Panc1 (cell line): ENCODE results near the gene ASPSCR1. TPM values are rescaled to one million over a fixed set of nuclear protein-coding genes. Genes with fewer than 3 reads are reported as not detected.

ENCODE experiments used
- ATAC-seq: fragments of 200-7000 bp; cut with Tn5 transposase; 2 replicates; pipeline ENCODE4 v1.9.1; 2020; ENCODE audit warnings: mild to moderate bottlenecking, moderate library complexity
- BruUV-seq: library from RNA; stranded (reverse); fragments of 400-500 nt; replicated peaks from 2 replicates; lab custom pipeline; 2021; lab: Mats Ljungman, UMichigan
- CTCF ChIA-PET: fragments of 300-600 bp; sonication (Branson Sonifier 250); formaldehyde crosslinking; loops from one replicate; lab custom pipeline; 2022; ENCODE audit warnings: antibody characterized with exemption; lab: Charles Lee
- POLR2A ChIA-PET: fragments of 300-600 bp; sonication (Branson Sonifier 250); formaldehyde crosslinking; loops from one replicate; lab custom pipeline; 2022; ENCODE audit warnings: antibody characterized with exemption; lab: Charles Lee
- DNase-seq: peaks from one replicate; pipeline ENCODE4 v3.0.0-alpha.2; 2010; ENCODE audit warnings: low read depth, low spot score
- H3K27ac ChIP-seq: 2 replicates; pipeline ENCODE4 v1.5.1; 2011; ENCODE audit warnings: mild to moderate bottlenecking, low read length, inconsistent platforms
- H3K27me3 ChIP-seq: fragments of 200-500 bp; sonication (Bioruptor generic); 2 replicates; pipeline ENCODE4 v1.6.0; 2014; ENCODE audit warnings: low read length, inconsistent platforms; ENCODE audit not compliant: control insufficient read depth, insufficient read depth
- H3K36me3 ChIP-seq: fragments of 200-500 bp; sonication (Bioruptor generic); 2 replicates; pipeline ENCODE4 v1.5.1; 2014; ENCODE audit warnings: inconsistent platforms, mild to moderate bottlenecking, low read length, moderate library complexity; ENCODE audit not compliant: control insufficient read depth, insufficient read depth
- H3K4me1 ChIP-seq: 2 replicates; pipeline ENCODE4 v1.5.1; 2011; ENCODE audit warnings: inconsistent platforms, mild to moderate bottlenecking, low read length, moderate library complexity; ENCODE audit not compliant: control insufficient read depth, insufficient read depth
- H3K4me3 ChIP-seq, 2 experiments: 2 replicates each; pipeline ENCODE4 v1.5.1; 2011 to 2012; ENCODE audit warnings: low read depth in 2 of 2, low read length in 2 of 2, mild to moderate bottlenecking in 2 of 2, inconsistent platforms in 1 of 2, moderate library complexity in 1 of 2
- H3K9me3 ChIP-seq: fragments of 200-500 bp; sonication (Bioruptor generic); 2 replicates; pipeline ENCODE4 v1.5.1; 2014; ENCODE audit warnings: low read depth, mild to moderate bottlenecking, inconsistent platforms, low read length, moderate library complexity; ENCODE audit not compliant: control insufficient read depth, insufficient read depth
- CTCF ChIP-seq: fragments of 450-650 bp; IDR thresholded peaks from 2 replicates; pipeline ENCODE4 v1.5.1; 2017; ENCODE audit warnings: mild to moderate bottlenecking
- POLR2AphosphoS5 ChIP-seq: IDR thresholded peaks from 2 replicates; pipeline ENCODE4 v1.6.1; 2012; ENCODE audit warnings: mild to moderate bottlenecking, low read depth, low read length, moderate library complexity
- REST ChIP-seq, 2 experiments: IDR thresholded peaks; 2 replicates each; pipeline ENCODE4 v1.6.1; 2011 to 2012; ENCODE audit warnings: low read depth in 2 of 2, control low read depth in 1 of 2, low read length in 1 of 2, mild to moderate bottlenecking in 1 of 2, moderate library complexity in 1 of 2; ENCODE audit not compliant: insufficient read depth in 1 of 2
- SIN3A ChIP-seq: IDR thresholded peaks from 2 replicates; pipeline ENCODE4 v1.6.1; 2012; ENCODE audit warnings: low read depth, mild to moderate bottlenecking, low read length, moderate library complexity, borderline replicate concordance; ENCODE audit not compliant: insufficient read depth
- TCF7L2 ChIP-seq: IDR thresholded peaks from 2 replicates; pipeline ENCODE4 v1.6.1; 2011; ENCODE audit warnings: mild to moderate bottlenecking, low read depth, low read length, inconsistent platforms
- in situ Hi-C: cut with HindIII; loops from 2 replicates; pipeline ENCODE4 v1.10.0; 2016; ENCODE audit warnings: low sequenced_read_pairs, low pct_unique_long_range_greater_than_20kb
- intact Hi-C: fragments of 100-400 bp; cut with micrococcal nuclease; formaldehyde crosslinking; loops from one replicate; pipeline ENCODE4 v1.10.0; 2022; ENCODE audit not compliant: unreplicated experiment
- total RNA-seq: library from RNA; stranded (reverse); gene quantifications from one replicate; pipeline ENCODE4 v1.2.1, GENCODE V29; 2021; ENCODE audit not compliant: unreplicated experiment

Gene ASPSCR1
- total RNA-seq, 1 experiment from 2014 or later: 64.7 TPM

- intact Hi-C loops: no loop called here
- ATAC-seq (no peak), DNase-seq (no peak)
- TF ChIP-seq TCF7L2 (no peak), POLR2AphosphoS5 (no peak), SIN3A (no peak), CTCF (no peak), REST (IDR thresholded peaks at IDR 0.05; ENCODE audit: insufficient read depth in 1 of 2, low read depth in 2 of 2, low read length in 1 of 2) (no peak)
- H3K27me3 ChIP-seq: no peaks in the 10 kb centered on the region
- no peak overlapping the region for H3K27ac ChIP-seq
- no peaks in the 10 kb centered on the region for H3K9me3 ChIP-seq
- no peaks in the 10 kb centered on the region for H3K36me3 ChIP-seq
- H3K4me1 ChIP-seq: peaks cover 47% of the 10 kb centered on the region
- BruUV-seq: no TSS peak
- no peak overlapping the region for H3K4me3 ChIP-seq
- in situ Hi-C loops: no loop called here
- ChIA-PET POLR2A (no interaction called here), CTCF (no interaction called here)
Measured at GRCh38 chr17:82007495-82008257, 30.2 kb downstream of the ASPSCR1 start.

GRCh38 chr17:82008258-82008940, 31.0 kb downstream of the ASPSCR1 start:
- ChIA-PET CTCF (interaction anchor here (0.6 kb wide), 1 partner anchor 212 kb away, joined by 3 read pairs; no protein-coding TSS in a partner anchor), POLR2A (no interaction called here)
- no peak overlapping the region for H3K4me3 ChIP-seq
- in situ Hi-C loops: no loop called here
- ATAC-seq: no peak
- intact Hi-C loops: no loop called here
- peaks cover 44% of the 10 kb centered on the region for H3K4me1 ChIP-seq
- DNase-seq: no peak
- no TSS peak for BruUV-seq
- no peaks in the 10 kb centered on the region for H3K9me3 ChIP-seq
- H3K36me3 ChIP-seq: no peaks in the 10 kb centered on the region
- no peak for TF ChIP-seq CTCF
- no peak for TF ChIP-seq POLR2AphosphoS5
- TF ChIP-seq TCF7L2: no peak
- no peak for TF ChIP-seq REST (IDR thresholded peaks at IDR 0.05; ENCODE audit: insufficient read depth in 1 of 2, low read depth in 2 of 2, low read length in 1 of 2)
- no peak for TF ChIP-seq SIN3A
- H3K27me3 ChIP-seq: no peaks in the 10 kb centered on the region
- no peak overlapping the region for H3K27ac ChIP-seq
